ENCODE results near the gene P2RX4.
"Not testable (repeated sequence)": the region's sequence is repeated elsewhere in the genome, so short reads cannot be mapped to it uniquely, and the experiment has no call there.

The P2RX4 gene

DNA sequence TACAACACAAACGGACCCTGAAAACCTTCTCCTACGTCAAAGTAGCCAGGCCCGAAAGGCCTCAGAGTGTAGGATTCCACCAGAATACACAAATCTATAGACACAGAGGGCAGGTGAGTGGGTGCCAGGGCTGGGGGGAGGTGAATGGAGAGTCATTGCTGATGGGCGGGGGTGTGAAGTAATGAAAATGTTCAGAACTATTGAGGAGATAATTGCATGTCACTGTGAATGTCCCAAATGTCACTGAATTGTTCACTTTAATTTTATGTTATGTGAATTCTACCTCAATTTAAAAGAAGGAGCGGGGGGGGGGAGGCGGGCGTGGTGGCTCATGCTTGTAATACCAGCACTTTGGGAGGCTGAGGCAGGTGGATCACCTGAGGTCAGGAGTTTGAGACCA is 36.0 kb downstream of the P2RX4 start:
- Histone ChIP-seq H3K27me3 (ENCODE audit: control insufficient read depth, insufficient read depth, low read length) (no peaks in the 10 kb centered on the region), H3K4me3 (ENCODE audit: low read length) (no peak overlapping the region), H3K36me3 (ENCODE audit: control insufficient read depth, insufficient read depth, low read length) (peaks cover 23% of the 10 kb centered on the region), H3K27ac (ENCODE audit: low read length) (no peak overlapping the region), H3K4me1 (ENCODE audit: control insufficient read depth, insufficient read depth, low read length) (no peaks in the 10 kb centered on the region; the same call in 1 of the 2 replicates), H3K9me3 (ENCODE audit: control insufficient read depth, insufficient read depth, low read length) (no peaks in the 10 kb centered on the region)
- WGBS (ENCODE audit: insufficient coverage, insufficient read length), result no CpG with 5 or more reads among the region's 7 CpGs
- DNase-seq (ENCODE audit: low read depth, low spot score), result no peak

DNA sequence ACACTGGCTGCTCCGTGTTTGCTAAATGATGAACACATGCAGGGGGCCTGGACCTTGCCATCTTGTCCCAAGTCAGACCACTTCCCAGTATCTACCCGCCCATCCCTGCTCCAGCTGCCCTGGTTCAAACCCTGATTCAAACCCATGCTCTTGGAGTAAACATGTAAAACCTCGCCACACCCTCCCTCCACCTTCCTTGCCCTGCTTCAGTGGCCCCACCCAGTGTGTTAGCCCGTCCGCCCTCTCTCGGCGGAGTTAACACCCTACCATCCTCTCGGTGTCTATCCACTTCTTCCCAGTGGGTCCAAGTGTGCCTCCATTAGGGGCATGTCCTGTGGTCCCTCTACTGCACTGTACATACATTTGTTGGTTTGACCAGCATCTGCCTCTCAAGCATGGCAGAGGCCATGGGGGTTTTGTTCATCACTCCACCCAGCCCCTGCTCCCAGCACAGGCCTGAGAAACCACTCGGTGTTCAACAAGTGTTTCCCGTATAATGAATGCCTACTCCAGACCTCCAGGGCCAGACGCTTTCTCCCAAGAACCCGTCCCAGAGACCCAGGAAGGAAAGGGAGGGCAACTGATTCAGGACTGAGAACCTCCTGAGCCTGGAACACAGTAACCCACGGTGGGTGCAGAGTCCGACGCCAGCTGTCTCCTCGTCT is 37.1 kb downstream of the P2RX4 start:
- H3K27me3 ChIP-seq (ENCODE audit: control insufficient read depth, insufficient read depth, low read length), result no peaks in the 10 kb centered on the region
- H3K36me3 ChIP-seq (ENCODE audit: control insufficient read depth, insufficient read depth, low read length), result peaks cover 23% of the 10 kb centered on the region
- WGBS (ENCODE audit: insufficient coverage, insufficient read length), result no CpG with 5 or more reads among the region's 16 CpGs
- H3K4me1 ChIP-seq (ENCODE audit: control insufficient read depth, insufficient read depth, low read length), result no peaks in the 10 kb centered on the region; the same call in 1 of the 2 replicates
- H3K9me3 ChIP-seq (ENCODE audit: control insufficient read depth, insufficient read depth, low read length), result no peaks in the 10 kb centered on the region
- H3K27ac ChIP-seq (ENCODE audit: low read length), result no peak overlapping the region
- H3K4me3 ChIP-seq (ENCODE audit: low read length), result no peak overlapping the region
- no peak for DNase-seq (ENCODE audit: low read depth, low spot score)

DNA sequence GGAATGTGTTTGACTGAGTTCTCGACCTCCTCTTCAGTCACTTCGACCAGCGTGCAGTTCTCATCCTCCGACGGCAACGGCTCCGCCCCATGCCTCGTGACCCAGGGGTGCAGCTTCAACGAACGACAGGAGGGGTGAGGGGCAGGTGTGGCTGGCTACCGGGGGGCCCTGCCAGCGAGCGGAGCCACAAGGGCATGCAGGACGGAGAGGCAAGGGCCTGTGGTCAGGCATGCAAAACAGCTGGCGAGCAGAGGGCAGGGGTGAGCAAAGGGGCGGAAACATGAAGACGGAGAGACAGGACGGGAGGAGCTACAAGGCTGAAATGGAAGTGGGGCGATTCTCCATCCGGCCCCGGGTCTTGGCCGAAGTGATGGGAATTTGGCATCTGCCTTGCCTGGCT is 38.7 kb downstream of the P2RX4 start:
- no peak for DNase-seq (ENCODE audit: low read depth, low spot score)
- no CpG with 5 or more reads among the region's 22 CpGs for WGBS (ENCODE audit: insufficient coverage, insufficient read length)
- H3K9me3 ChIP-seq (ENCODE audit: control insufficient read depth, insufficient read depth, low read length), result no peaks in the 10 kb centered on the region
- H3K27me3 ChIP-seq (ENCODE audit: control insufficient read depth, insufficient read depth, low read length), result no peaks in the 10 kb centered on the region
- H3K4me3 ChIP-seq (ENCODE audit: low read length), result no peak overlapping the region
- H3K36me3 ChIP-seq (ENCODE audit: control insufficient read depth, insufficient read depth, low read length), result peaks cover 27% of the 10 kb centered on the region
- H3K4me1 ChIP-seq (ENCODE audit: control insufficient read depth, insufficient read depth, low read length), result no peaks in the 10 kb centered on the region; the same call in 1 of the 2 replicates
- H3K27ac ChIP-seq (ENCODE audit: low read length), result no peak overlapping the region

DNA sequence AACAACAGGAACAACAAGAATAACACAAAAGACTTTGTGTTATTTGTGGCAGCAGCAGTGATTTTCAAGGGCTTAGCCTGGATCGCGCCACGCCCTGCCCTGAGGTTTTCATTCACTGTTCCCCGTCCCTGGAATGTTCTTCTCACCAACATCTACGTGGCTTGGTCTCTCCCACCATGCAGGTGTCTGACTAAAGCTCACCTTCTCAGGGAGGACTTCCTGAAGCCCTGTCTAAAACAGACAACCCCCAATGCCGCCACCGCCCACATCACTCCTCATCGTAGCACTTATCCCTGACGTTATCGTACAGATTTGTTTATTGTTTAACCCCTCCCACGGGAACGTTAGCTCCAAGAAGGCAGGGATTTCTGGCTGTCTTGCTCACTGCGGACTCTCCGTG is 40.4 kb downstream of the P2RX4 start:
- H3K36me3 ChIP-seq (ENCODE audit: control insufficient read depth, insufficient read depth, low read length), result peaks cover 22% of the 10 kb centered on the region
- DNase-seq (ENCODE audit: low read depth, low spot score), result no peak
- H3K27ac ChIP-seq (ENCODE audit: low read length), result no peak overlapping the region
- no peaks in the 10 kb centered on the region for H3K9me3 ChIP-seq (ENCODE audit: control insufficient read depth, insufficient read depth, low read length)
- WGBS (ENCODE audit: insufficient coverage, insufficient read length), result no CpG with 5 or more reads among the region's 14 CpGs
- no peak overlapping the region for H3K4me3 ChIP-seq (ENCODE audit: low read length)
- H3K4me1 ChIP-seq (ENCODE audit: control insufficient read depth, insufficient read depth, low read length), result no peaks in the 10 kb centered on the region; the same call in 1 of the 2 replicates
- no peaks in the 10 kb centered on the region for H3K27me3 ChIP-seq (ENCODE audit: control insufficient read depth, insufficient read depth, low read length)

DNA sequence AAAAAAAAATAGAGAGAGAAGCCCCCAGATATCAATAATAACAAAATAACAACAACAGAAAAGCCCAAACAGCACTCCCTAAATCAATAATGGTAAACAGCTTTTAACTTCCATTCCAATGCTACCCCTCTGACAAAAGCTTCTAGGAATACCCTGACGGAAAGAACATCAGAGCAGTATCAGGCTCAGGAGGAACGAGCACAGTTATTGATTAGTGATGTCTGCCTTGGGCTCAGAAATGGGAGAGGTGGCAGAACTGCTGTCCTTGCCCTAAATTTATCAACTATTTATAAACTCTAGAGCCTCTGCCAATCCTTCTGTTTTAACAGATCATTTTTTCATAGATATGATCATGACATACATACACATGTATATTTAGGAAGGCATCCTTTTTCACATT is 41.9 kb downstream of the P2RX4 start:
- no peak for DNase-seq (ENCODE audit: low read depth, low spot score)
- no peaks in the 10 kb centered on the region; the same call in 1 of the 2 replicates for H3K4me1 ChIP-seq (ENCODE audit: control insufficient read depth, insufficient read depth, low read length)
- no CpG with 5 or more reads among the region's 2 CpGs for WGBS (ENCODE audit: insufficient coverage, insufficient read length)
- no peaks in the 10 kb centered on the region for H3K27me3 ChIP-seq (ENCODE audit: control insufficient read depth, insufficient read depth, low read length)
- peaks cover 25% of the 10 kb centered on the region for H3K36me3 ChIP-seq (ENCODE audit: control insufficient read depth, insufficient read depth, low read length)
- H3K9me3 ChIP-seq (ENCODE audit: control insufficient read depth, insufficient read depth, low read length), result no peaks in the 10 kb centered on the region
- no peak overlapping the region for H3K27ac ChIP-seq (ENCODE audit: low read length)
- no peak overlapping the region for H3K4me3 ChIP-seq (ENCODE audit: low read length)

DNA sequence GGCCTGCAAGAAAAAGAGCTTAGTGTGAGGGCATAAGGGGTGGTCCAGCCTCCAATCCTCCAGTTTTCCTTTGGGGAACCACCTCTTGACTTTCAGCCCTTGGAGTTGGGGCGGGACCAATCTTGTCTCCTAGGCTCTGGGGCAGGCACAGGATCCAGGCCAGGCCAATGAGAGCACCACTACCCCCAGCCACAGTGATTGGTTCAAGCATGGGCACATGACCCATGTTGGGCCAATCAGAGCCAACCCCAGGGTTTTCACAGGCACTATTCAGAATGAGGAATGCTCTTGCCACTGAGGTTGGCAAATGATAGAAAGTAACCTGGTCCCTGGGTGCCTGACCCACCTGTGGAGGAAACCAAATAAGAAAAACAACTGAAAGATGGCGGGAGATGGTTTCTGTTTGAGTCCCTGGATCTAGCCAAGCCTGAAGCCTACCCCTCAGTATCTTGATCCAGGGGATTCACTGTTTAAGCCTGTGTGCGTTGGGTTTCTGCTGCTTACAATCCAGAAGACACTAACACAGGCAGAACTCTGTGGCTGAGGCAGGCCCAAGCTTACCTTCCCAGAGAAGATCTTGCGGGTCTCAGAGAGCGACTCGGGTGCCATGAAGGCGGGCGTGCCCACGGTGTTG is 42.9 kb downstream of the P2RX4 start:
- Histone ChIP-seq H3K4me3 (ENCODE audit: low read length) (no peak overlapping the region), H3K27ac (ENCODE audit: low read length) (no peak overlapping the region), H3K9me3 (ENCODE audit: control insufficient read depth, insufficient read depth, low read length) (no peaks in the 10 kb centered on the region), H3K4me1 (ENCODE audit: control insufficient read depth, insufficient read depth, low read length) (no peaks in the 10 kb centered on the region; the same call in 1 of the 2 replicates), H3K36me3 (ENCODE audit: control insufficient read depth, insufficient read depth, low read length) (peaks cover 25% of the 10 kb centered on the region), H3K27me3 (ENCODE audit: control insufficient read depth, insufficient read depth, low read length) (no peaks in the 10 kb centered on the region)
- WGBS (ENCODE audit: insufficient coverage, insufficient read length), result no CpG with 5 or more reads among the region's 9 CpGs
- no peak for DNase-seq (ENCODE audit: low read depth, low spot score)

DNA sequence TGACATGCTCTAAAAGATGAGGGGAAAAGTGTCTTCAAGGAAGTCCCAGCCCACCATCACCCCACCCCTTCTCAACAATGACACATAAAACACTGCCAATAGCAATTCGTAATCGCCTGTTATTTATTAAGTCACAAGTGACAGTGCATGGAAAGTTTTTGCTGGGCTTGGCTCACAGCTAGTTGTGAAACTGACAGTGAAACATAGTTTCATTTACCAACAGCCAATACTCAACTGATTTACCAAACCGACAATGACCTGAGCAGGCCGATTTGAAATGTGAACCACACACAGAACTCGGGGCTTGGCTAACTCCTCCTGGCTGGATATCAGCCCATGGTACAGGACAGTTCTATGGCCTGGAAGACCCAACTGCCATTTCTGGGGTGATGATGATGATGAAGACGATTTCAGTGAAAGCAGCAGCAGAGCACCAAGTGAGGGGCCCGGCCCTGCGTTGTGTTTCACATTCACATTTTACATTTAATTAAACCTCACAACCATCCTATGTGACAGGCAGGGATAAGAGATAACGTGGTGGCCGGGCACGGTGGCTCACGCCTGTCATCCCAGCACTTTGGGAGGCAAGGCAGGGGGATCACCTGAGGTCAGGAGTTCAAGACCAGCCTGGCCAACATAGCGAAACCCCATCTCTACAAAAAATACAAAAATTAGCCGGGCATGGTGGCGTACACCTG is 43.9 kb downstream of the P2RX4 start:
- Histone ChIP-seq H3K9me3 (ENCODE audit: control insufficient read depth, insufficient read depth, low read length) (no peaks in the 10 kb centered on the region), H3K4me1 (ENCODE audit: control insufficient read depth, insufficient read depth, low read length) (no peaks in the 10 kb centered on the region), H3K27ac (ENCODE audit: low read length) (no peak overlapping the region), H3K36me3 (ENCODE audit: control insufficient read depth, insufficient read depth, low read length) (peaks cover 20% of the 10 kb centered on the region), H3K27me3 (ENCODE audit: control insufficient read depth, insufficient read depth, low read length) (no peaks in the 10 kb centered on the region), H3K4me3 (ENCODE audit: low read length) (no peak overlapping the region)
- WGBS (ENCODE audit: insufficient coverage, insufficient read length), result no CpG with 5 or more reads among the region's 15 CpGs
- DNase-seq (ENCODE audit: low read depth, low spot score), result no peak

DNA sequence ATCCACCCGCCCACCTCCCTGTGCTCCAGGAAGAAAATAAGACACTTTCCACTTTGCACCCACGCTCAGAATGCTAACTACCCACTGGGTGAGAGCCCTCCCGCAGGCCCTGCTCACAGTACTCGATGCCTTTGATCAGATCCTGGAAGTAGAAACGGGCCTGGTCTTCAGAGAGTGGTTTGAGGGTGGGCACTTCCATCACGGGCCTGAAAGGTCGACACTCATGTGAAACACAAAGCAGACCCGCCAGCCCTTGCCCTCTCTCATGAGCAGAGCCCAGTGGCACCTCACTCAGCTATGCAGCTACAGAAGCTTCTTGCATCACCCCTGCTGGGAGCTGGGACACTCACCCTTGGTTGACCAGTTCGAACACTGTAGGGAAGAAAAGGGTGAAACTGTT is 45.5 kb downstream of the P2RX4 start:
- H3K27me3 ChIP-seq (ENCODE audit: control insufficient read depth, insufficient read depth, low read length), result no peaks in the 10 kb centered on the region

DNA sequence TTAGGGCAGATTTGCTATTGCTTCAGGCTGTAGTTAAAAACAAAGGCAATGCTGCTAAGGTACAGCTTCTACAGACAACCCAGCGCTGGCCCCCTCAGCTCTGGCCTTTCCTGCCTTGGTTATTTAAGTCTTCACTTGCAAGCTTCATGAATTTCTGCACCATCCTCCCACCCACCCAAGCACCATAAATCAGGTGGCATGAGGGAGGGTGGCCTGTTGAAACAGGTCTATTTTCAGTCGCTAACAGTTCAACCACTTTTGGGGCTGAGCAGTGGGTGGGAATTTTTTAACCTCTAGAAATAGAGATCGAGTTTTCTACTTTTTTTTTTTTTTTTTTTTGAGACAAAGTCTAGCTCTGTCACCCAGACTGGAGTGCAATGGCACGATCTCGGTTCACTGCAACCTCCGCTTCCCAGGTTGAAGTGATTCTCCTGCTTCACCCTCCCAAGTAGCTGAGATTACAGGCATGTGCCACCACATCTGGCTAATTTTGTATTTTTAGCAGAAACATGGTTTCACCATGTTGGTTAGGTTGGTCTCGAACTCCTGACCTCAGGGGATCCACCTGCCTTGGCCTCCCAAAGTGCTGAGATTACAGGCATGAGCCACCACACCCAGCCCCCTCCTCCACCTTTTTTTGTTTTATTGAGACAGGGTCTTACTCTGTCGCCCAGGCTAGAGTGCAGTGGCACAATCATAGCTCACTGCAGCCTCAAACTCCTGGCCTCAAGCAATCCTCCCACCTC is 47.9 kb downstream of the P2RX4 start:
- not testable (repeated sequence) for H3K4me3 ChIP-seq (ENCODE audit: low read length); H3K9me3 ChIP-seq (ENCODE audit: control insufficient read depth, insufficient read depth, low read length); H3K27me3 ChIP-seq (ENCODE audit: control insufficient read depth, insufficient read depth, low read length); H3K4me1 ChIP-seq (ENCODE audit: control insufficient read depth, insufficient read depth, low read length); H3K27ac ChIP-seq (ENCODE audit: low read length); DNase-seq (ENCODE audit: low read depth, low spot score); H3K36me3 ChIP-seq (ENCODE audit: control insufficient read depth, insufficient read depth, low read length)
- WGBS (ENCODE audit: insufficient coverage, insufficient read length), result no CpG with 5 or more reads among the region's 8 CpGs

More for the DNA sequence above, 45.5 kb downstream of the P2RX4 start:
- no peaks in the 10 kb centered on the region for H3K9me3 ChIP-seq (ENCODE audit: control insufficient read depth, insufficient read depth, low read length)
- no peak for DNase-seq (ENCODE audit: low read depth, low spot score)
- H3K4me1 ChIP-seq (ENCODE audit: control insufficient read depth, insufficient read depth, low read length), result no peaks in the 10 kb centered on the region
- no CpG with 5 or more reads among the region's 9 CpGs for WGBS (ENCODE audit: insufficient coverage, insufficient read length)
- H3K36me3 ChIP-seq (ENCODE audit: control insufficient read depth, insufficient read depth, low read length), result peaks cover 10% of the 10 kb centered on the region
- no peak overlapping the region for H3K4me3 ChIP-seq (ENCODE audit: low read length)
- no peak overlapping the region for H3K27ac ChIP-seq (ENCODE audit: low read length)

DNA sequence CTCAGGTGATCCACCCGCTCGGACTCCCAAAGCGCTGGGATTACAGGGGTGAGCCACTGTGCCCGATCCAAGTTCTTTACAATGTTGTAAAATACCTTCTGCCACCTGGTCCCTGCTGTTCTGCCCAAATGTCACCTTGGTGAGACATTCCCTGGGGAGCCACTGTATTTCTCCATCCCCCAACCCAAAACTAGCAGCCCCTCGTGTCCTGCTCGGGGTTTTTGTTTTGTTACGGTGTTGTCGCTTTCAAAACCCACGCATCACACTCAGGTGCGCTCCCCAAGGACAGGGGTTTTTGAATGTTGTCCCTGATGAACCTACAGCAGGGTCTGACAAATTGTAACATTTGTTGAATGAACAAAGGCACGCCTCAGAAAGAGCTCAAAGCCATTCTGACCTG is 49.1 kb downstream of the P2RX4 start:
- DNase-seq (ENCODE audit: low read depth, low spot score), result no peak
- H3K4me3 ChIP-seq (ENCODE audit: low read length), result no peak overlapping the region
- no peaks in the 10 kb centered on the region for H3K27me3 ChIP-seq (ENCODE audit: control insufficient read depth, insufficient read depth, low read length)
- H3K4me1 ChIP-seq (ENCODE audit: control insufficient read depth, insufficient read depth, low read length), result no peaks in the 10 kb centered on the region
- no peak overlapping the region for H3K27ac ChIP-seq (ENCODE audit: low read length)
- H3K36me3 ChIP-seq (ENCODE audit: control insufficient read depth, insufficient read depth, low read length), result peaks cover 9% of the 10 kb centered on the region
- H3K9me3 ChIP-seq (ENCODE audit: control insufficient read depth, insufficient read depth, low read length), result no peaks in the 10 kb centered on the region
- WGBS (ENCODE audit: insufficient coverage, insufficient read length), result no CpG with 5 or more reads among the region's 11 CpGs

Measured in iPS DF 6.9 (cell line).